ENCODE results near the gene GBP6. TPM values are rescaled to one million over a fixed set of nuclear protein-coding genes. Genes with fewer than 3 reads are reported as not detected.

The GBP6 gene
- total RNA-seq, 2 experiments from 2014 or later = not detected

GRCh38 chr1:89354205-89354604 is 9.7 kb upstream of the GBP6 start:
- POLR2A ChIA-PET = interaction anchor here (0.6 kb wide), 1 partner anchor 544 kb away, joined by 5 read pairs; no protein-coding TSS in a partner anchor
- no peaks in the 10 kb centered on the region for H3K9me3 ChIP-seq (ENCODE audit: low read length)

GRCh38 chr1:89355056-89355455 is 8.8 kb upstream of the GBP6 start:
- H3K79me2 ChIP-seq (ENCODE audit: insufficient read depth, low read depth, low read length) = no peaks in the 10 kb centered on the region
- no peak overlapping the region for H3K4me2 ChIP-seq (ENCODE audit: low read length)
- H4K20me1 ChIP-seq (ENCODE audit: insufficient read depth, low read length) = no peaks in the 10 kb centered on the region
- no peak overlapping the region for H3K27ac ChIP-seq (ENCODE audit: low read depth, low read length, poor library complexity, severe bottlenecking)
- no TSS peak for BruUV-seq (replicated peaks)
- no peak overlapping the region for H2AFZ ChIP-seq (ENCODE audit: low read length)
- intact Hi-C loops (cut with micrococcal nuclease; ENCODE audit: unreplicated experiment) = loop anchor here (5.0 kb wide), 1 partner anchor 268 kb away; no protein-coding TSS in a partner anchor
- TF ChIP-seq, protein P1, sequence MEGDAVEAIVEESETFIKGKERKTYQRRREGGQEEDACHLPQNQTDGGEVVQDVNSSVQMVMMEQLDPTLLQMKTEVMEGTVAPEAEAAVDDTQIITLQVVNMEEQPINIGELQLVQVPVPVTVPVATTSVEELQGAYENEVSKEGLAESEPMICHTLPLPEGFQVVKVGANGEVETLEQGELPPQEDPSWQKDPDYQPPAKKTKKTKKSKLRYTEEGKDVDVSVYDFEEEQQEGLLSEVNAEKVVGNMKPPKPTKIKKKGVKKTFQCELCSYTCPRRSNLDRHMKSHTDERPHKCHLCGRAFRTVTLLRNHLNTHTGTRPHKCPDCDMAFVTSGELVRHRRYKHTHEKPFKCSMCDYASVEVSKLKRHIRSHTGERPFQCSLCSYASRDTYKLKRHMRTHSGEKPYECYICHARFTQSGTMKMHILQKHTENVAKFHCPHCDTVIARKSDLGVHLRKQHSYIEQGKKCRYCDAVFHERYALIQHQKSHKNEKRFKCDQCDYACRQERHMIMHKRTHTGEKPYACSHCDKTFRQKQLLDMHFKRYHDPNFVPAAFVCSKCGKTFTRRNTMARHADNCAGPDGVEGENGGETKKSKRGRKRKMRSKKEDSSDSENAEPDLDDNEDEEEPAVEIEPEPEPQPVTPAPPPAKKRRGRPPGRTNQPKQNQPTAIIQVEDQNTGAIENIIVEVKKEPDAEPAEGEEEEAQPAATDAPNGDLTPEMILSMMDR (conservative IDR thresholded peaks at IDR 0.05; ENCODE audit: low read length) = no peak
- no peak for TF ChIP-seq EZH2phosphoT487 (IDR thresholded peaks at IDR 0.05; ENCODE audit: borderline replicate concordance, low read depth, low read length)
- no peaks in the 10 kb centered on the region for H3K36me3 ChIP-seq (ENCODE audit: insufficient read depth, low read length)
- no peaks in the 10 kb centered on the region for H3K9me3 ChIP-seq (ENCODE audit: low read length)
- DNase-seq (ENCODE audit: low spot score) = no peak
- no peak overlapping the region for H3K4me3 ChIP-seq (ENCODE audit: low read depth, low read length, poor library complexity, severe bottlenecking)
- ChIA-PET POLR2A (interaction anchor here (0.7 to 1.1 kb wide), 2 partner anchors 13 to 274 kb away, joined by 4 to 5 read pairs; no protein-coding TSS in a partner anchor), CTCF (ENCODE audit: unreplicated experiment) (no interaction called here)
- H3K4me1 ChIP-seq (ENCODE audit: insufficient read depth, low read length, poor library complexity, severe bottlenecking) = no peaks in the 10 kb centered on the region
- H3K9me2 ChIP-seq (ENCODE audit: insufficient read depth, low read length) = no peaks in the 10 kb centered on the region

More at GRCh38 chr1:89354205-89354604, 9.7 kb upstream of the GBP6 start:
- no peak overlapping the region for H3K4me2 ChIP-seq (ENCODE audit: low read length)
- H3K4me3 ChIP-seq (ENCODE audit: low read depth, low read length, poor library complexity, severe bottlenecking) = no peak overlapping the region
- no peaks in the 10 kb centered on the region for H4K20me1 ChIP-seq (ENCODE audit: insufficient read depth, low read length)
- no TSS peak for BruUV-seq (replicated peaks)
- no peaks in the 10 kb centered on the region for H3K79me2 ChIP-seq (ENCODE audit: insufficient read depth, low read depth, low read length)
- intact Hi-C loops (cut with micrococcal nuclease; ENCODE audit: unreplicated experiment) = no loop called here
- H2AFZ ChIP-seq (ENCODE audit: low read length) = no peak overlapping the region
- no peaks in the 10 kb centered on the region for H3K4me1 ChIP-seq (ENCODE audit: insufficient read depth, low read length, poor library complexity, severe bottlenecking)
- CTCF ChIA-PET (ENCODE audit: unreplicated experiment) = no interaction called here
- H3K36me3 ChIP-seq (ENCODE audit: insufficient read depth, low read length) = no peaks in the 10 kb centered on the region
- no peak overlapping the region for H3K27ac ChIP-seq (ENCODE audit: low read depth, low read length, poor library complexity, severe bottlenecking)
- H3K9me2 ChIP-seq (ENCODE audit: insufficient read depth, low read length) = no peaks in the 10 kb centered on the region
- no peak for TF ChIP-seq EZH2phosphoT487 (IDR thresholded peaks at IDR 0.05; ENCODE audit: borderline replicate concordance, low read depth, low read length)
- TF ChIP-seq, protein P1 (conservative IDR thresholded peaks at IDR 0.05; ENCODE audit: low read length) = no peak
- no peak for DNase-seq (ENCODE audit: low spot score)

- TF ChIP-seq EZH2phosphoT487 (IDR thresholded peaks at IDR 0.05; ENCODE audit: borderline replicate concordance, low read depth, low read length) = no peak
- TF ChIP-seq, protein P1 (conservative IDR thresholded peaks at IDR 0.05; ENCODE audit: low read length) = no peak
- no peak for DNase-seq (ENCODE audit: low spot score)
- no peaks in the 10 kb centered on the region for H3K9me2 ChIP-seq (ENCODE audit: insufficient read depth, low read length)
- no TSS peak for BruUV-seq (replicated peaks)
- no peak overlapping the region for H3K4me2 ChIP-seq (ENCODE audit: low read length)
- H3K9me3 ChIP-seq (ENCODE audit: low read length) = no peaks in the 10 kb centered on the region
- H2AFZ ChIP-seq (ENCODE audit: low read length) = no peak overlapping the region
- no peak overlapping the region for H3K4me3 ChIP-seq (ENCODE audit: low read depth, low read length, poor library complexity, severe bottlenecking)
- H3K4me1 ChIP-seq (ENCODE audit: insufficient read depth, low read length, poor library complexity, severe bottlenecking) = no peaks in the 10 kb centered on the region
- H3K36me3 ChIP-seq (ENCODE audit: insufficient read depth, low read length) = no peaks in the 10 kb centered on the region
- POLR2A ChIA-PET = interaction anchor here (0.9 kb wide), 1 partner anchor 10 kb away, joined by 3 read pairs; no protein-coding TSS in a partner anchor
- intact Hi-C loops (cut with micrococcal nuclease; ENCODE audit: unreplicated experiment) = loop anchor here (5.0 kb wide), 1 partner anchor 270 kb away; no protein-coding TSS in a partner anchor
- CTCF ChIA-PET (ENCODE audit: unreplicated experiment) = interaction anchor here (0.6 to 1.0 kb wide), 2 partner anchors 13 to 383 kb away, joined by 3 read pairs; no protein-coding TSS in a partner anchor
- H3K79me2 ChIP-seq (ENCODE audit: insufficient read depth, low read depth, low read length) = no peaks in the 10 kb centered on the region
- H3K27ac ChIP-seq (ENCODE audit: low read depth, low read length, poor library complexity, severe bottlenecking) = no peak overlapping the region
- no peaks in the 10 kb centered on the region for H4K20me1 ChIP-seq (ENCODE audit: insufficient read depth, low read length)
These were observed 7.0 kb upstream of the GBP6 start for GRCh38 chr1:89356658-89357400.

Data from OCI-LY7 (cell line).